Activated T-cell treated with anti-CD3 and anti-CD28 coated beads for 1 hour (primary cell): Measurements from ENCODE around the gene HACD1.

Source experiments
- DNase-seq: peaks from one replicate; pipeline ENCODE4 v3.0.0-alpha.2; 2020; ENCODE audit warnings: low read depth

Gene HACD1

GRCh38 chr10:17617031-17617911 lies at the start of gene HACD1:
Gene HACD1 (minus strand): TSS chr10:17617374. CDS start chr10:17617339, 35 bp downstream.
- peak; percentile 22 for DNase-seq

DNA sequence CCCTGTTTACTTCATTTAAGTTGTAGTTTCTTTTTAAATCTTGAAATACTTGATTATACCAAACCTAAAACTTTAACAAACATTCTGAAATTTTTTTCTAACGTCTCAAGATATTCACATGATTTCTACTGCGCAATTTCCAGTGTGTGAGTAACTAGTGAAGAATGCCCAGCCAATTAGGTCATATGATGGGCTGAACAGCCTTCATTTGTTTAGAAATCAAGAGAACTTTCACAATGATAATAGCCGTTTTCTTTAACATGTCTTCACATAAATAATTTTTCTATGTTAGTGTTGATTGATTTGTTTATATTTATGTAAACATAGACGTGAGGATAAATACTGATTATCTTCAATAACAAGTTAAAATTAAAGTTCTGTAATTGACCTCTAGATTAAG lies 48.6 kb upstream of the HACD1 start:
- DNase-seq, result no peak

- DNase-seq, result no peak
Observed at GRCh38 chr10:17663450-17663849, 46.3 kb upstream of the HACD1 start.

DNA sequence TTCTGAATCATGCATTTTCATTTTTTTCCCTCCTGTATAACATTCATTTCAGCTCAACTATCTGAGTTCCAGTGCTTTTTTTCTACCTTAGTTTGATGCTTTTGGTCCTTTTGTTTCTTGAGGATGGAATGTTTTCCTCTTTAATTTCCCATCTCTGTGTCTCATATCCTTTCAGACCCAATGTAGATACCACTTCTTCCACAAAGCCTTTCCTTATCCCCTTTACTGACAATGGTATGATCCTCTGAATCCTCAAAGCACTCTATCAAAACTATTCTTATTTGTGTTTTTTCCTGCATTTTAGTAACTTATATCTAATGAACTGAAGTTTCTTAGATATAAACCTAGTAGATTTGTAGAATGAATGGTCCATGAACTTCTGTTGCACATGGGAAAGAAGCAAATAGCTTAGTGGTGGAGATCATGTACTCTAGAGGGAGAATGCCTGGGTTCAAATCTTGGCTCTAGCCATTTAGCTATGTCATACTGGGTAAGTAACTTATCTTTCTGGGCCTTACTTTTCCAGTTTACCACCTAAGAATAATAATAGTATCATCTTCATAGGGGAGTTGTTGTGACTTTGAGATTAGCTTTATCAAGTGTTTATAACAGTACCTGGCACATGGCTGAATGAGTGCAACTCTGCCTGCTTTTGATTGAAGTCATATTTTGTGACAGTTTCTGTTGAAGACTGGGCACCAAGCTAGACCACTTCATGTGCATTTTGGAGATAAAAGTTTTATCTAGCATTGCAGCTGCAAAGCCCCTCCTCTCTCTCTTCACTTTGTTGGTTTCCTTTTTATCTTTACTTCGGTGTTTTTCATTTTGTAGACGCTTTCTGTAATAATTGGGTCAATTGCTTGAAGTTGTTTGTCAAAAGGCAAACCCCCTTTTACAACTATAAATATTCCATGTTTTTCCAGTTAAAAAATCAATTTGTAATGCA lies 45.3 kb upstream of the HACD1 start:
- DNase-seq, result no peak

GRCh38 chr10:17661510-17661909 lies 44.3 kb upstream of the HACD1 start:
- no peak for DNase-seq

DNA sequence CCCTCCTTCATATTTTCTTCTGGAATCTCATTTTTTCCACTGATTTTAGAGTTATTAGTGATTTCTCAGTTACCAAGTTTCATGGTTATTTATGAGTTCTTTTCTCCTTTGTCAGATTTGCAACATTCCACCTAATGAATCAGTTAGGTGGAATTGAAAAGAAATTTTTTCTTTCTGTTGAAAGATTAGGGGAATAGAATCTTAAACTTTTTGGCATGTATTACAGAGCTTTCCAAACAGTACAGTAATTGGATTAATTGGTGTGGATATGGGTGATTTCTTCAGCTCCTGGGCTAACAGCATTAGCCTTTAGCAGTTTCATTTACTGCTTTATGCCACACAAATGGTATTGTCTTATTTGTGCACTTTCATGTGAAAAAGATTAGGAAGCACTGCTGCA lies 43.7 kb upstream of the HACD1 start:
- DNase-seq, result no peak

- DNase-seq, result no peak
Observed at GRCh38 chr10:17659365-17659764, 42.2 kb upstream of the HACD1 start.

DNA sequence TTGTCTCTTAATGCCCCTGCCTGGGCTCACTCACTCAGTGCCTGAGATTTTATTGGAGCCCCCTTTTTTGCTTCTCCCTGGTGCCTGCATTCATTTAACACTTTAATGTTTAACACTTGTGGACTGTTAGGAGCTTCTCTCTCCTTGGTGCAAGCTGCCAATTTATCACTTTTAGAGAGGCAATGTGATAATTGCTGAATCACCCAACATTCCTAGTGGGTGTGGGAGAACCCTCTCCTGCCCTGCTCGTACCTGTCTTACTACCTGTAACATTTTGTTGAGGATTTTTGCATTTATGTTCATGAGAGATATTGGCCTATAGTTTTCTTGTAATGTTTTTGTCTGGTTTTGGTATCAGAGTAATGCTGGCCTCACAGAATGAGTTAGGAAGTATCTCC lies 39.9 kb upstream of the HACD1 start:
- no peak for DNase-seq

DNA sequence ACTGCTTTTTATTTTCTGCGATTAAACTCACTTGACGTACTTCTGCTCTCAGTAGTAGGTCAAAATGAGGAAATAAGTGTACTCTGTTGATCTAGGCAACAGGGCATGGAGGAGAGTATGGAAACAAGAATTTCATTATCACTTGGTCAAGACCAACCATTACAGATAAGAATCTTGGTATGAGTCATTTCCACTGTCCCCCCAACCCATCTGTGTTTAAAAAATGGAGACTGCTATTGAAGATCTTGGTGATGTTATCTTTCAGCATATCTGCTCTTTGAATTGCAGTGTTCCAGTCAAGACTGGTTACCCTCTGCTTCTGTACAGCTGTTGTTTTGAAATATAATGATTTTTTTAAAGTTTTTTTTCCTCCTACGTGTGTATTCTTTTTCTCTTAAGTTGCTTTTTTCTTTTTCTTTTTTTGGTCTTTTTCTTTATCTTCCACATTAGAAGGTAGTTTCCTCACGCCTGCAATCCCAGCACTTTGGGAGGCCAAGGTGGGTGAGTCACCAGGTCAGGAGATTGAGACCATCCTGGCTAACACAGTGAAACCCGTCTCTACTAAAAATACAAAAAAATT lies 38.5 kb upstream of the HACD1 start:
- DNase-seq, result no peak

- DNase-seq, result no peak
Observed at GRCh38 chr10:17655009-17655408, 37.8 kb upstream of the HACD1 start.

DNA sequence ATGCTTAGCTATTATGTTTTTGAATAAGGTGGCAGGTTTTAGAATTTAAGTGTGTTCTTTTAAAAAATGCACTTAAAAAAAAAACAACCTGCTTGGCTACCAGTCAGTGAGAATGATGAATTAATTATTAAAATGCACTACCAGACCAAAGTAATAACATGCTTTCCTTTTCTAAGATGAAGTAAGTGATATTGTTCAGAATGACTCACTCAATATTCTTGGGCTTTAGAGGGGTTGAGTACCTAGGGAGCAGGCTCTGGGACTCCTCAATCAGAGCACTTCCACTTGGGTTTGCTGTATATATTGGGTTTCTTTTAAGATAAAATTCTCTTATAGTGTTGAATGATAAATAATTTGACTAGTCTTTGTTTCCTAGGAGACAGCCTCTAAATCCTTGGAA lies 35.4 kb upstream of the HACD1 start:
- DNase-seq, result no peak

GRCh38 chr10:17651896-17652295 lies 34.7 kb upstream of the HACD1 start:
- DNase-seq, result no peak

- DNase-seq, result no peak
Observed at GRCh38 chr10:17650416-17650815, 33.2 kb upstream of the HACD1 start.

DNA sequence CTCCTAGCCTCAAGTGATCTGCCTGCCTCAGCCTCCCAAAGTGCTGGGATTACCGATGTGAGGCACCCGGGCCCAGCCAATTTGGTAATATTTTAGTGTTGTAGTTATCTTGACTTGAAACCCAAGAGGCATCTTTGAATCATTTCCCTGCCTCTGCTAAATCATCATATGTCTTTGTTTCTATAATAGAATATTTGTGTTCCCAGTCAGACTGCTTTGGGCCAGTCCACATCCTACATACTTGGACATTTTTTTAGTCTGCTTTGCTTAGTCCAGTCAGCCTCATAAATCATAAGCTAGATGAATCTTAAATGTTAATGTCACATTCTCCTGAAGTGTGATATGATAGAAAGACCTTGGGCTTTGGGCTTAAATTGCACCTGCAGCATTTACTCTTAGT lies 32.7 kb upstream of the HACD1 start:
- no peak for DNase-seq

DNA sequence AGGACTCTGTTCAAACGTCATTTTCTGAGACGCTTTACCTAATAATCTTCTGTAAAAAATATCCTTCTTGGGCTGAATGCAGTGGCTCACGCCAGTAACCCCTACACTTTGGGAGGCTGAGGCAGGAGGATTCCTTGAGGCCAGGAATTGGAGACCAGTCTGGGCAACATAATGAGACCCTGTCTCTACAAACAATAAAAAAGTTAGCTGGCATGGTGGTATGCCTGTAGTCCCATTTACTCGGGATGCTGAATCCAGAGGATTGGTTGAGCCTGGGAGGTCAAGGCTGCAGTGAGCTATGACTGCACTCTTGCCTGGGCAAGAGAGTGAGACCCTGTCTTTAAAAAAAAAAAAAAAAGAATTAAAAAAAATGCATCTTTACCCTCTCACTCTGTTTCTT lies 31.9 kb upstream of the HACD1 start:
- no peak for DNase-seq

GRCh38 chr10:17648243-17649035 lies 31.3 kb upstream of the HACD1 start:
- peak; percentile 18 for DNase-seq

- no peak for DNase-seq
Observed at GRCh38 chr10:17647326-17647725, 30.2 kb upstream of the HACD1 start.

DNA sequence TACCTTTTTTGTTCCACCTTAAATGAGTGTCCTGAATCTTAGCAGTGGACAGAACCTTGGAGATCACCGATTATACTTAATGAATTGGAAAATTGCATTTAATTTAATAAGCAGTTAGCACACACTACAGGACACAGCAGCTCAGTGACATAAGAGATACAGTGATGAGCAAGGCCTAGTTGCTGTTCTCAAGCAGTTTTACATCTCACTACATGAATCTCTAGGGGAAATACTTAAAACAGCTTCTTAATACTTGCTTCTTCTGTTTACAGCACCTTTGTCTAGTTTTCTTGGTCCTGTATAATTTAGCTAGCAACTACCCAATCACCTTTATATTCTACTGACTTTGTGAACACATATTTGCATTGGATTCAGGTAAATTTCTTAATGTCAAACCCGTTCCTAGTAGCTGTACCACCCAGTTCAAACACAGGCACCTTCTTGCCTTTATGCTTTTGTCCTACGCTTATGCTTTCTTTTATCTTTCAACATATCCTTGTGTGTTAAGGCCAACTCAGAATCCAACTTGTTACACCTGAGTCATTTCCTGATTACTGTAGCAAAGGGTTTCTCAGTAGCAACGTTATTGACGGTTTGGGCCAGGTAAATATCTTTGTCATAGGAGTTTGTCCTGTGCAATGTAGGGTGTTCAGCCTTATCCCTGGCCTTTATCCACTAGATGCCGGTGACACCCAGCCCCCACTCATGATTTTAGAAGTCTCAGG lies 28.6 kb upstream of the HACD1 start:
- DNase-seq, result no peak

DNA sequence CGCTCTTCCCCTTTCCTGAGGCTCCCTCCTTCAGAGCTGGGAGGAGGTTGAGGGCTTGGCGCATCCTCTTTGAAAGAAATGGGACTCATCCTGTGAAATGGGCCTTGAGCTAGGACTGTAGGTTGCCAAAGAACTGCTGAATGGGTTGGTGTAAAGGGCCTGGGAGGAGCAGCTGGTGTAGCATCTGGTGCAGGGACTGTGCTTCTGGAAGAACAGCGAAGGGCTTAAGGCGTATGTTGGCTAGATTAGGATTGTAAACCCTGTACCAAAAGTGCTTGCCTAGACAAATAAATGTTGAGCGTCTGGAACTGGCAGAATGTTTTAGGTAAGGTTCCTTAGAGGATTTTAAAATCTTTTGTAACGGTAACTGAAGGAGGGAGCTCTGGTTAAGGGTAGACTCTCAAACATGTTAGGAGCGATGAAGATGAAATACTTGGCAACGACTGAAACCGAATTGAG lies 27.3 kb upstream of the HACD1 start:
- peak; percentile 1 for DNase-seq

- DNase-seq, result peak; percentile 87
Observed at GRCh38 chr10:17643755-17644484, 26.7 kb upstream of the HACD1 start, which contains the start of gene STAM. Gene STAM (plus strand): TSS chr10:17644151. CDS start chr10:17644340, 189 bp downstream.
